A673 (cell line): ENCODE results near the gene TANC1. TPM values are rescaled to one million over a fixed set of nuclear protein-coding genes. Genes with fewer than 3 reads are reported as not detected.
A peak's percentile ranks its signal among the peaks of the same experiment; 100 is the strongest.

ENCODE experiments used
- BruUV-seq: library from RNA; stranded (reverse); fragments of 400-500 nt; replicated peaks from 2 replicates; lab custom pipeline; 2021; lab: Mats Ljungman, UMichigan
- CTCF ChIA-PET: fragments of 300-600 bp; sonication (Branson Sonifier 250); formaldehyde crosslinking; loops from one replicate; lab custom pipeline; 2022; ENCODE audit warnings: antibody characterized with exemption; lab: Charles Lee
- POLR2A ChIA-PET: fragments of 300-600 bp; sonication (Branson Sonifier 250); formaldehyde crosslinking; loops from one replicate; lab custom pipeline; 2022; ENCODE audit warnings: antibody characterized with exemption; ENCODE audit not compliant: low non-redundant PET; lab: Charles Lee
- DNase-seq: peaks from one replicate; pipeline ENCODE4 v3.0.0-alpha.2; 2015; ENCODE audit warnings: low spot score
- H3K27ac ChIP-seq: fragments of 200-600 bp; sonication (generic); 2 replicates; pipeline ENCODE4 v1.5.1; 2016; ENCODE audit warnings: mixed run types, low read depth, mild to moderate bottlenecking, mixed read lengths, antibody characterized with exemption, low read length; ENCODE audit not compliant: poor library complexity, severe bottlenecking
- H3K27me3 ChIP-seq: fragments of 200-600 bp; sonication (generic); replicated peaks from 2 replicates; pipeline ENCODE4 v1.6.1; 2017; ENCODE audit warnings: mixed run types, low read depth, mild to moderate bottlenecking, mixed read lengths, antibody characterized with exemption, low read length; ENCODE audit not compliant: insufficient read depth, poor library complexity
- H3K36me3 ChIP-seq: fragments of 200-600 bp; sonication (generic); 2 replicates; pipeline ENCODE4 v1.6.1; 2016; ENCODE audit warnings: mixed run types, mild to moderate bottlenecking, mixed read lengths, antibody characterized with exemption, low read length; ENCODE audit not compliant: insufficient read depth, poor library complexity, severe bottlenecking
- H3K4me1 ChIP-seq: fragments of 200-600 bp; sonication (generic); 2 replicates; pipeline ENCODE4 v1.6.1; 2017; ENCODE audit warnings: mixed run types, mild to moderate bottlenecking, mixed read lengths, antibody characterized with exemption, low read length; ENCODE audit not compliant: insufficient read depth, poor library complexity, severe bottlenecking
- H3K4me3 ChIP-seq: fragments of 200-600 bp; sonication (generic); 2 replicates; pipeline ENCODE4 v1.5.1; 2016; ENCODE audit warnings: low read depth, mixed run types, mild to moderate bottlenecking, mixed read lengths, low read length; ENCODE audit not compliant: poor library complexity, severe bottlenecking
- H3K9me3 ChIP-seq: fragments of 200-600 bp; sonication (generic); 2 replicates; pipeline ENCODE4 v1.6.1; 2016; ENCODE audit warnings: mixed run types, low read depth, mild to moderate bottlenecking, mixed read lengths, antibody characterized with exemption, low read length; ENCODE audit not compliant: poor library complexity, severe bottlenecking
- EZH2 ChIP-seq: fragments of 200-600 bp; sonication (generic); IDR thresholded peaks from 2 replicates; pipeline ENCODE4 v1.6.1; 2017; ENCODE audit warnings: borderline replicate concordance, low read depth, mild to moderate bottlenecking, mixed read lengths, antibody characterized with exemption, low read length; ENCODE audit not compliant: poor library complexity, severe bottlenecking
- intact Hi-C: fragments of 100-400 bp; cut with micrococcal nuclease; formaldehyde crosslinking; loops from one replicate; pipeline ENCODE4 v1.10.0; 2022; ENCODE audit not compliant: unreplicated experiment
- total RNA-seq: library from RNA; stranded (reverse); gene quantifications from 2 replicates; pipeline ENCODE4 v1.2.3, GENCODE V29; 2021
- TF ChIP-seq, protein P1 (sequence below): fragments of 300-800, 200-600 bp; sonication (generic); conservative IDR thresholded peaks from 2 replicates; pipeline ENCODE4 v1.5.1; 2017; ENCODE audit warnings: low read depth, mild to moderate bottlenecking, antibody characterized with exemption, low read length, moderate library complexity, mixed read lengths

The TANC1 gene
- total RNA-seq, 1 experiment from 2014 or later: 9.0 TPM

DNA sequence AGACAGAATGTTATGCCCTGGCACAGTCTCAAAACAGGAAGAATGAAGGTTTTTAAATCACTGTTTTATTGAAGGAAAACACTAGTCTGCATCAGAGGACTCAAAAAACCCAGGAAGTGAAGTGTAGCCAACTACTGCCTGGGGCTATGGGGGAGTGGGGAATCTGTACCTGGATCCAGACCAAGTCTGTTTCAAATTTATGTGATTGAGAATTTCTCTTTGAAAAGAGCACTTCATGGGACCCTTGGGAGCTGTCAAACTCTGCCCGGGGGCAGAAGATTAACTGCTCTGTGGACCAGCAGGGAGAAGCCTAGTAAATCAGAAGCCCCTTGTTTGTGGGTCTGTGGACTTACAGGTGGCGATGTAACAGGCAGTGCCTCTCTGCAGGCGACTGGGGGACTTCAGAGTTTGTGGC lies 45.3 kb upstream of the TANC1 start:
- DNase-seq: peak; percentile 91
- H3K4me1 ChIP-seq: peaks cover 21% of the 10 kb centered on the region
- TF ChIP-seq, protein P1, sequence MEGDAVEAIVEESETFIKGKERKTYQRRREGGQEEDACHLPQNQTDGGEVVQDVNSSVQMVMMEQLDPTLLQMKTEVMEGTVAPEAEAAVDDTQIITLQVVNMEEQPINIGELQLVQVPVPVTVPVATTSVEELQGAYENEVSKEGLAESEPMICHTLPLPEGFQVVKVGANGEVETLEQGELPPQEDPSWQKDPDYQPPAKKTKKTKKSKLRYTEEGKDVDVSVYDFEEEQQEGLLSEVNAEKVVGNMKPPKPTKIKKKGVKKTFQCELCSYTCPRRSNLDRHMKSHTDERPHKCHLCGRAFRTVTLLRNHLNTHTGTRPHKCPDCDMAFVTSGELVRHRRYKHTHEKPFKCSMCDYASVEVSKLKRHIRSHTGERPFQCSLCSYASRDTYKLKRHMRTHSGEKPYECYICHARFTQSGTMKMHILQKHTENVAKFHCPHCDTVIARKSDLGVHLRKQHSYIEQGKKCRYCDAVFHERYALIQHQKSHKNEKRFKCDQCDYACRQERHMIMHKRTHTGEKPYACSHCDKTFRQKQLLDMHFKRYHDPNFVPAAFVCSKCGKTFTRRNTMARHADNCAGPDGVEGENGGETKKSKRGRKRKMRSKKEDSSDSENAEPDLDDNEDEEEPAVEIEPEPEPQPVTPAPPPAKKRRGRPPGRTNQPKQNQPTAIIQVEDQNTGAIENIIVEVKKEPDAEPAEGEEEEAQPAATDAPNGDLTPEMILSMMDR: no peak
- no peak for TF ChIP-seq EZH2
- CTCF ChIA-PET: no interaction called here
- no peaks in the 10 kb centered on the region for H3K36me3 ChIP-seq
- no peak overlapping the region for H3K4me3 ChIP-seq
- no TSS peak for BruUV-seq
- intact Hi-C loops: no loop called here
- no peaks in the 10 kb centered on the region for H3K9me3 ChIP-seq
- POLR2A ChIA-PET: no interaction called here
- no peaks in the 10 kb centered on the region for H3K27me3 ChIP-seq
- no peak overlapping the region for H3K27ac ChIP-seq

DNA sequence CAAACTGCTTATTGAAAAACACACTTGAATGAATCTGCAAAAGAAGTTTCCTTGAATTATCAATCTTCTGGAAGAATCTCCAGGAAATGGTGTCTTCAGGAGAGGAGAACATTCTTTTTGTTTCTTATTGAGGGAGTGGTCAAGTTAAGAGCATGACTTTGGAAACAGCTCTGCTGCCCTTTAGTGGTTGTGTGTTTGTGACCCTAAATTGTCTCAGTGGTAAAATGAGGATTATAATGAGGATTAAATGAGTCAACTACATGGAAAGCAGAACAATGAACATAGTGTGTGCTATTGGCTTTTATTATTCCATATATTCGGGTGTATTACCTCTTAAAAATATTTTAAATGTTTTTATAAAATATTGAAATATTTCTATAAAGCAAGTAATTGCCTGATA lies 44.8 kb upstream of the TANC1 start:
- CTCF ChIA-PET: no interaction called here
- no TSS peak for BruUV-seq
- intact Hi-C loops: no loop called here

DNA sequence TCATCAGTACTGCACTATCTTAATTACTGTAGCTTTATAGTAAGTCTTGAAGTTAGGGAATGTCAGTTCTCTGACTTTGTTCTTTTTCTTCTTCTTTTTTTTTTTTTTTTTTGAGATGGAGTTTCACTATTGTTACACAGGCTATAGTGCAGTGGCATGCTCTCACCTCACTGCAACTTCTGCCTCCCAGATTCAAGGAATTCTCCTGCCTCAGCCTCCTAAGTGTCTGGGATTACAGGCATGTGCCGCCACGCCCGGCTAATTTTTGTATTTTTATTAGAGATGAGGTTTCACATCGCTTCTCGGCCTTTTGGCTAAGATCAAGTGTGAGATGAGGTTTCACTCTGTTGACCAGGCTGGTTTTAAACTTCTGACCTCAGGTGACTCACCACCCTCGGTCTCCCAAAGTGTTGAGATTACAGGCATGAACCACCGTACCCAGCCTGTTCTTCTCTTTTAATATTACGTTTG lies 41.9 kb upstream of the TANC1 start:
- H3K36me3 ChIP-seq: no peaks in the 10 kb centered on the region
- intact Hi-C loops: no loop called here
- no TSS peak for BruUV-seq
- no peak for DNase-seq
- ChIA-PET CTCF (no interaction called here), POLR2A (no interaction called here)
- H3K27me3 ChIP-seq: no peaks in the 10 kb centered on the region
- H3K27ac ChIP-seq: no peak overlapping the region
- peaks cover 21% of the 10 kb centered on the region for H3K4me1 ChIP-seq
- TF ChIP-seq, protein P1: no peak
- TF ChIP-seq EZH2: no peak
- no peaks in the 10 kb centered on the region for H3K9me3 ChIP-seq
- no peak overlapping the region for H3K4me3 ChIP-seq

More for the DNA sequence above, 44.8 kb upstream of the TANC1 start:
- H3K27me3 ChIP-seq: no peaks in the 10 kb centered on the region
- H3K36me3 ChIP-seq: no peaks in the 10 kb centered on the region
- POLR2A ChIA-PET: no interaction called here
- H3K9me3 ChIP-seq: no peaks in the 10 kb centered on the region
- H3K27ac ChIP-seq: no peak overlapping the region
- TF ChIP-seq, protein P1: no peak
- TF ChIP-seq EZH2: no peak
- no peak overlapping the region for H3K4me3 ChIP-seq
- no peak for DNase-seq
- H3K4me1 ChIP-seq: peaks cover 21% of the 10 kb centered on the region
